IMR-90 (cell line): ENCODE data around the gene ELP6.

ENCODE experiments used
- NFE2L2 ChIP-seq: fragments of 150-350 bp; IDR thresholded peaks from 2 replicates; pipeline ENCODE4 v1.6.1; 2016; ENCODE audit warnings: low read depth, mild to moderate bottlenecking, low read length
- POLR2A ChIP-seq: IDR thresholded peaks from 2 replicates; pipeline ENCODE4 v1.6.1; 2012; ENCODE audit warnings: mild to moderate bottlenecking, low read depth, low read length
- RCOR1 ChIP-seq: IDR thresholded peaks from 2 replicates; pipeline ENCODE4 v1.6.1; 2012; ENCODE audit warnings: mild to moderate bottlenecking, low read length, improper control_type of control experiment; ENCODE audit not compliant: insufficient replicate concordance

DNA sequence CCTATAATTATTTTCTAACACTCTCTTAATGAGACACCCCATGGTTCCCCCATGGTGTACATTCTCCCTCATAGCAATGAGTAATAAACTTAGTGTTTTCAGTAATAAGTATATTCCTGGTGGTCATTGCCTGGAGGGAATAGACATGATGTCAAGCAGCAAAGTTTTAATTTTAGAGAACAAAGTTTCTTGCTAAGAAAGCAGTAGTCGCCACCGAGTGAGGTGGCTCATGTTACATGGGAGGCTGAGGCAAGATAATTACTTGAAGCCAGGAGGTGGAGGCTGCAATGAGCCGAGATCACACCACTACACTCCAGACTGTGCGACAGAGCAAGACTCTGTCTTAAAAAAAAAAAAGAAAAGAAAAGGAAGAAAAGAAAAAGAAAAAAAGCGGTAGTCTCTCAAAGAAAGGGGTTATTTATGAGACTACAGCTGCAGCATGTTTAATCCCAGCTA lies 2.4 kb upstream of the ELP6 start:
- TF ChIP-seq POLR2A (no peak), RCOR1 (no peak), NFE2L2 (no peak)
